HepG2 (cell line): ENCODE measurements around the gene AKR7A2. TPM values are rescaled to one million over a fixed set of nuclear protein-coding genes. Genes with fewer than 3 reads are reported as not detected.

Experiments
- ATAC-seq: fragments of 200-7000 bp; cut with Tn5 transposase; 3 replicates; pipeline ENCODE4 v1.9.1; 2020; ENCODE audit warnings: mild to moderate bottlenecking, moderate library complexity
- BruUV-seq: library from RNA; stranded (reverse); fragments of 400-500 nt; replicated peaks from 2 replicates; lab custom pipeline; 2021; lab: Mats Ljungman, UMichigan
- CTCF ChIA-PET: fragments of 300-600 bp; formaldehyde crosslinking; extraction: SDS; loops from one replicate; lab custom pipeline; 2021; ENCODE audit warnings: low total read pairs, inconsistent platforms, low intra/inter-chr PET ratio; lab: Yijun Ruan, JAX
- POLR2A ChIA-PET: fragments of 350-600 bp; sonication (Branson Sonifier 250); formaldehyde crosslinking; loops from one replicate; lab custom pipeline; 2020; ENCODE audit warnings: antibody characterized with exemption, inconsistent platforms; lab: Yijun Ruan, JAX
- DNase-seq: peaks from one replicate; pipeline ENCODE4 v3.0.0-alpha.2; 2015; ENCODE audit warnings: low spot score
- FAIRE-seq: peaks from 3 replicates; lab custom pipeline; 2011; peaks lifted over from hg19 to GRCh38; lab: Jason Lieb, UNC
- H2AFZ ChIP-seq: one replicate; pipeline ENCODE4 v1.6.1; 2011; ENCODE audit warnings: low read length, inconsistent platforms
- H3K27ac ChIP-seq: fragments of 300-600 bp; 3 replicates; pipeline ENCODE4 v1.8.0; 2011; ENCODE audit warnings: mixed run types, mild to moderate bottlenecking, mixed read lengths, low read length, inconsistent platforms; ENCODE audit not compliant: insufficient read depth; ENCODE audit errors: extremely low read length
- H3K27me3 ChIP-seq, 2 experiments: fragments of 200-600 bp in 1 of 2; 2 replicates in 1 of 2; 3 replicates in 1 of 2; pipeline versions ENCODE4 v1.6.0 to v1.8.0; 2011; ENCODE audit warnings: low read length in 2 of 2, mild to moderate bottlenecking in 2 of 2, moderate library complexity in 2 of 2, inconsistent platforms in 1 of 2; ENCODE audit not compliant: insufficient read depth in 2 of 2, control insufficient read depth in 1 of 2
- H3K36me3 ChIP-seq, 2 experiments: fragments of 200-600 bp in 1 of 2; replicated peaks in 1 of 2; 2 replicates in 1 of 2; 3 replicates in 1 of 2; pipeline versions ENCODE4 v1.5.1 to v1.8.0; 2011; ENCODE audit warnings: low read length in 2 of 2, inconsistent platforms in 1 of 2; ENCODE audit not compliant: insufficient read depth in 2 of 2, control insufficient read depth in 1 of 2
- H3K4me1 ChIP-seq: 2 replicates; pipeline ENCODE4 v1.5.1; 2012; ENCODE audit warnings: low read length, inconsistent platforms; ENCODE audit not compliant: insufficient read depth
- H3K4me2 ChIP-seq: 2 replicates; pipeline ENCODE4 v1.6.0; 2011; ENCODE audit warnings: low read depth, low read length, inconsistent platforms
- H3K4me3 ChIP-seq, 3 experiments: fragments of 200-600 bp in 1 of 3; sonication (generic), shearing (Covaris generic) in 1 of 3; replicated peaks in 1 of 3; 2 replicates each; pipeline ENCODE4 v1.5.1; 2011 to 2016; ENCODE audit warnings: low read length in 3 of 3, inconsistent platforms in 2 of 3, low read depth in 2 of 3, mild to moderate bottlenecking in 2 of 3, control low read depth in 1 of 3, mixed read lengths in 1 of 3; ENCODE audit not compliant: insufficient read depth in 1 of 3
- H3K79me2 ChIP-seq: one replicate; pipeline ENCODE4 v1.6.1; 2011; ENCODE audit warnings: low read length, inconsistent platforms; ENCODE audit not compliant: insufficient read depth
- H3K9ac ChIP-seq: 2 replicates; pipeline ENCODE4 v1.6.0; 2011; ENCODE audit warnings: mild to moderate bottlenecking, low read depth, low read length, inconsistent platforms; ENCODE audit not compliant: insufficient read depth
- H3K9me3 ChIP-seq: 2 replicates; pipeline ENCODE4 v1.5.1; 2012; ENCODE audit warnings: mild to moderate bottlenecking, low read length
- H4K20me1 ChIP-seq: 2 replicates; pipeline ENCODE4 v1.6.0; 2011; ENCODE audit warnings: inconsistent platforms, mild to moderate bottlenecking, low read length, moderate library complexity; ENCODE audit not compliant: insufficient read depth
- HNRNPH1 ChIP-seq: fragments of 200-400 bp; formaldehyde crosslinking; optimal IDR thresholded peaks from 2 replicates; pipeline ENCODE3; 2017; ENCODE audit warnings: mild to moderate bottlenecking, low read depth, low read length
- KDM6A ChIP-seq: IDR thresholded peaks from 2 replicates; pipeline ENCODE4 v1.6.1; 2016; ENCODE audit warnings: low read depth
- NRL ChIP-seq: sonication (generic); formaldehyde crosslinking; IDR thresholded peaks from 2 replicates; pipeline ENCODE4 v1.5.0; 2020; ENCODE audit warnings: missing genetic modification reagents, mild to moderate bottlenecking, moderate library complexity, borderline replicate concordance
- ZBTB7A ChIP-seq: sonication (generic); formaldehyde crosslinking; IDR thresholded peaks from 2 replicates; pipeline ENCODE4 v1.8.0; 2022; ENCODE audit warnings: mild to moderate bottlenecking, missing genetic modification reagents
- ZEB1 ChIP-seq: IDR thresholded peaks from 2 replicates; pipeline ENCODE4 v1.6.1; 2012; ENCODE audit warnings: mild to moderate bottlenecking, low read depth, inconsistent platforms; ENCODE audit not compliant: insufficient replicate concordance
- ZNF354B ChIP-seq: sonication (generic); formaldehyde crosslinking; IDR thresholded peaks from 2 replicates; pipeline ENCODE4 v1.8.0; 2022; ENCODE audit warnings: mild to moderate bottlenecking, missing genetic modification reagents
- ZNF441 ChIP-seq: sonication (generic); formaldehyde crosslinking; IDR thresholded peaks from 2 replicates; pipeline ENCODE4 v1.7.0; 2021; ENCODE audit warnings: missing genetic modification reagents, borderline replicate concordance
- ZNF468 ChIP-seq: sonication (generic); formaldehyde crosslinking; IDR thresholded peaks from 2 replicates; pipeline ENCODE4 v1.8.0; 2022; ENCODE audit warnings: mild to moderate bottlenecking, moderate library complexity, missing genetic modification reagents
- ZNF574 ChIP-seq: sonication (generic); formaldehyde crosslinking; IDR thresholded peaks from 2 replicates; pipeline ENCODE4 v1.4.0; 2020; ENCODE audit warnings: missing genetic modification reagents
- ZNF605 ChIP-seq: sonication (generic); formaldehyde crosslinking; IDR thresholded peaks from 2 replicates; pipeline ENCODE4 v1.8.0; 2022; ENCODE audit warnings: mild to moderate bottlenecking, missing genetic modification reagents
- ZNF800 ChIP-seq: sonication (generic); formaldehyde crosslinking; IDR thresholded peaks from 2 replicates; pipeline ENCODE4 v1.4.0; 2020; ENCODE audit warnings: missing genetic modification reagents
- WGBS: methylation state at CpG from one replicate; pipeline ENCODE4 v1.1.6; 2017; ENCODE audit warnings: low lambda C conversion rate; 5-methylcytosine and 5-hydroxymethylcytosine counted together
- in situ Hi-C: cut with HindIII; loops from 2 replicates; pipeline ENCODE4 v1.10.0; 2017; ENCODE audit warnings: low pct_unique_long_range_greater_than_20kb; ENCODE audit not compliant: extremely low pct_ligation_motif_present
- intact Hi-C: fragments of 100-400 bp; cut with micrococcal nuclease; formaldehyde crosslinking; loops from one replicate; pipeline ENCODE4 v1.10.0; 2022; ENCODE audit not compliant: unreplicated experiment
- polyA plus RNA-seq, 8 experiments: library from polyadenylated mRNA; depleted of rRNA in 3 of 8; stranded (reverse) in 7 of 8; unstranded in 1 of 8; fragments of >200 nt; fragmentation: Illumina TruSeq in 4 of 8; extraction: Trizol in 4 of 8; gene quantifications; 2 replicates each; pipeline versions ENCODE4 v1.2.1 to v1.2.3, GENCODE V29; 2011 to 2016; ENCODE audit warnings: low read depth in 4 of 8, missing spikeins in 1 of 8, mixed read lengths in 1 of 8; ENCODE audit not compliant: insufficient read depth in 1 of 8
- total RNA-seq, 5 experiments: library from RNA; depleted of rRNA; stranded (reverse); fragments of >200 nt; fragmentation: Illumina TruSeq; extraction: Trizol; gene quantifications; 2 replicates each; pipeline ENCODE4 v1.2.3, GENCODE V29; 2016; ENCODE audit warnings: low read depth in 1 of 5

Gene AKR7A2
- total and polyA plus RNA-seq, 2 of the 13 experiments (the other 11 are each of a cell fraction or from before 2014, with no cell fraction given): 45.2 to 75.6 TPM

- Histone ChIP-seq H3K4me1 (peaks cover 60% of the 10 kb centered on the region), H4K20me1 (no peaks in the 10 kb centered on the region; the same call in 1 of the 2 replicates), H3K4me3 (peak overlapping the region in 1 of 3 experiments; percentile 95; a peak in 1 of 6 replicates), H2AFZ (no peak overlapping the region), H3K9ac (peak overlapping the region; percentile 97; the same call in 1 of the 2 replicates), H3K27me3 (no peaks in the 10 kb centered on the region; a peak in 1 of 5 replicates), H3K27ac (no peak overlapping the region), H3K79me2 (peaks cover 27% of the 10 kb centered on the region), H3K9me3 (no peaks in the 10 kb centered on the region), H3K4me2 (peak overlapping the region; percentile 98), H3K36me3 (peaks cover 3 to 18% of the 10 kb centered on the region in 2 experiments; a peak in 3 of 5 replicates)
- in situ Hi-C loops (no loop called here), intact Hi-C loops (no loop called here)
- no peak for FAIRE-seq
- ChIA-PET POLR2A (interaction anchor here (1.5 to 4.7 kb wide), 2 partner anchors 19 to 62 kb away, joined by 3 to 21 read pairs; partner anchors contain the start of genes EMC1 and MRTO4), CTCF (no interaction called here)
- 94% methylated on average over 3 of the region's 4 CpGs for WGBS
- ATAC-seq: no peak
- no peak for DNase-seq
- TF ChIP-seq KDM6A (CRISPR knock-in tag) (no peak), ZEB1 (peak; percentile 25)
- no TSS peak for BruUV-seq
These were observed 1.7 kb upstream of the AKR7A2 start for GRCh38 chr1:19313636-19313959.

GRCh38 chr1:19312782-19313635, 1.1 kb upstream of the AKR7A2 start:
- Histone ChIP-seq H3K27me3 (no peaks in the 10 kb centered on the region; a peak in 1 of 5 replicates), H3K4me1 (peaks cover 64% of the 10 kb centered on the region), H4K20me1 (no peaks in the 10 kb centered on the region; the same call in 1 of the 2 replicates), H3K9me3 (no peaks in the 10 kb centered on the region), H3K4me3 (peak overlapping the region; percentile 70 to 95 (median 83)), H3K36me3 (peaks cover 6 to 21% of the 10 kb centered on the region in 2 experiments; a peak in 4 of 5 replicates), H3K4me2 (peak overlapping the region; percentile 98), H3K27ac (peak overlapping the region; percentile 83), H3K9ac (peak overlapping the region; percentile 97), H2AFZ (no peak overlapping the region), H3K79me2 (peaks cover 27% of the 10 kb centered on the region)
- DNase-seq (no peak), FAIRE-seq (no peak), ATAC-seq (no peak)
- in situ Hi-C loops (no loop called here), intact Hi-C loops (no loop called here)
- BruUV-seq: TSS peak; percentile 67
- ChIA-PET CTCF (no interaction called here), POLR2A (interaction anchor here (0.5 to 4.7 kb wide), 18 partner anchors 11 to 341 kb away, joined by 3 to 21 read pairs (median 3); partner anchors contain the start of genes EMC1 and MRTO4)
- WGBS: 33% methylated on average over 18 of the region's 20 CpGs
- TF ChIP-seq ZBTB7A (CRISPR knock-in tag) (peak; percentile 45; the same call in 1 of the 2 replicates), HNRNPH1 (no peak), ZNF605 (CRISPR knock-in tag) (peak; percentile 15), ZNF354B (CRISPR knock-in tag) (no peak), NRL (CRISPR knock-in tag) (0 out of 2 replicates have a peak, but pooled peaks have one; percentile 42), ZNF574 (no peak), ZNF441 (CRISPR knock-in tag) (no peak), ZNF800 (CRISPR knock-in tag) (0 out of 2 replicates have a peak, but pooled peaks have one; percentile 12), ZNF468 (CRISPR knock-in tag) (0 out of 2 replicates have a peak, but pooled peaks have one; percentile 12)
